Measurements from ENCODE around the gene PARPBP.
"Not testable (repeated sequence)": the region's sequence is repeated elsewhere in the genome, so short reads cannot be mapped to it uniquely, and the experiment has no call there.

The PARPBP gene

GRCh38 chr12:102147062-102147587 lies 27.1 kb downstream of the PARPBP start:
- H3K27me3 ChIP-seq (ENCODE audit: control insufficient read depth in 1 of 2, insufficient read depth in 2 of 2, low read length in 2 of 2); H3K4me3 ChIP-seq (ENCODE audit: low read length in 2 of 2); H3K27ac ChIP-seq (ENCODE audit: low read length); H3K9me3 ChIP-seq (ENCODE audit: control insufficient read depth in 2 of 2, low read length in 2 of 2); H3K4me1 ChIP-seq (ENCODE audit: control insufficient read depth, insufficient read depth, low read length); H3K36me3 ChIP-seq (ENCODE audit: control insufficient read depth in 2 of 2, insufficient read depth in 2 of 2, low read length in 2 of 2); H3K9ac ChIP-seq (ENCODE audit: low read length in 2 of 2): not testable (repeated sequence)

GRCh38 chr12:102155206-102155605 lies 35.2 kb downstream of the PARPBP start:
- H3K9ac ChIP-seq (ENCODE audit: low read length in 2 of 2); H3K27ac ChIP-seq (ENCODE audit: low read length); H3K9me3 ChIP-seq (ENCODE audit: control insufficient read depth in 2 of 2, low read length in 2 of 2); H3K4me3 ChIP-seq (ENCODE audit: low read length in 2 of 2); H3K4me1 ChIP-seq (ENCODE audit: control insufficient read depth, insufficient read depth, low read length); H3K27me3 ChIP-seq (ENCODE audit: control insufficient read depth in 1 of 2, insufficient read depth in 2 of 2, low read length in 2 of 2); H3K36me3 ChIP-seq (ENCODE audit: control insufficient read depth in 2 of 2, insufficient read depth in 2 of 2, low read length in 2 of 2): not testable (repeated sequence)

GRCh38 chr12:102163383-102163782 lies 43.4 kb downstream of the PARPBP start:
- Histone ChIP-seq H3K27ac (ENCODE audit: low read length) (no peak overlapping the region), H3K4me1 (ENCODE audit: control insufficient read depth, insufficient read depth, low read length) (no peaks in the 10 kb centered on the region), H3K9ac (ENCODE audit: low read length in 2 of 2) (no peak overlapping the region), H3K4me3 (ENCODE audit: low read length in 2 of 2) (no peak overlapping the region), H3K27me3 (ENCODE audit: control insufficient read depth in 1 of 2, insufficient read depth in 2 of 2, low read length in 2 of 2) (no peaks in the 10 kb centered on the region), H3K9me3 (ENCODE audit: control insufficient read depth in 2 of 2, low read length in 2 of 2) (no peaks in the 10 kb centered on the region), H3K36me3 (ENCODE audit: control insufficient read depth in 2 of 2, insufficient read depth in 2 of 2, low read length in 2 of 2) (no peaks in the 10 kb centered on the region)

- Histone ChIP-seq H3K27ac (ENCODE audit: low read length) (no peak overlapping the region), H3K9me3 (ENCODE audit: control insufficient read depth in 2 of 2, low read length in 2 of 2) (no peaks in the 10 kb centered on the region), H3K4me1 (ENCODE audit: control insufficient read depth, insufficient read depth, low read length) (no peaks in the 10 kb centered on the region), H3K9ac (ENCODE audit: low read length in 2 of 2) (no peak overlapping the region), H3K27me3 (ENCODE audit: control insufficient read depth in 1 of 2, insufficient read depth in 2 of 2, low read length in 2 of 2) (no peaks in the 10 kb centered on the region), H3K4me3 (ENCODE audit: low read length in 2 of 2) (no peak overlapping the region), H3K36me3 (ENCODE audit: control insufficient read depth in 2 of 2, insufficient read depth in 2 of 2, low read length in 2 of 2) (no peaks in the 10 kb centered on the region)
These were observed 48.0 kb downstream of the PARPBP start for GRCh38 chr12:102167821-102168604.

- no peaks in the 10 kb centered on the region for H3K27me3 ChIP-seq (ENCODE audit: control insufficient read depth in 1 of 2, insufficient read depth in 2 of 2, low read length in 2 of 2)
- no peak overlapping the region for H3K9ac ChIP-seq (ENCODE audit: low read length in 2 of 2)
- no peak overlapping the region for H3K27ac ChIP-seq (ENCODE audit: low read length)
- no peak overlapping the region for H3K4me3 ChIP-seq (ENCODE audit: low read length in 2 of 2)
- no peaks in the 10 kb centered on the region for H3K36me3 ChIP-seq (ENCODE audit: control insufficient read depth in 2 of 2, insufficient read depth in 2 of 2, low read length in 2 of 2)
- H3K4me1 ChIP-seq (ENCODE audit: control insufficient read depth, insufficient read depth, low read length): no peaks in the 10 kb centered on the region
- no peaks in the 10 kb centered on the region for H3K9me3 ChIP-seq (ENCODE audit: control insufficient read depth in 2 of 2, low read length in 2 of 2)
These were observed 50.1 kb downstream of the PARPBP start for GRCh38 chr12:102169922-102170621.

- Histone ChIP-seq H3K4me3 (ENCODE audit: low read length in 2 of 2) (no peak overlapping the region), H3K36me3 (ENCODE audit: control insufficient read depth in 2 of 2, insufficient read depth in 2 of 2, low read length in 2 of 2) (no peaks in the 10 kb centered on the region), H3K27me3 (ENCODE audit: control insufficient read depth in 1 of 2, insufficient read depth in 2 of 2, low read length in 2 of 2) (no peaks in the 10 kb centered on the region), H3K4me1 (ENCODE audit: control insufficient read depth, insufficient read depth, low read length) (no peaks in the 10 kb centered on the region), H3K9me3 (ENCODE audit: control insufficient read depth in 2 of 2, low read length in 2 of 2) (no peaks in the 10 kb centered on the region), H3K27ac (ENCODE audit: low read length) (no peak overlapping the region), H3K9ac (ENCODE audit: low read length in 2 of 2) (no peak overlapping the region)
These were observed 52.0 kb downstream of the PARPBP start for GRCh38 chr12:102171951-102172350.

GRCh38 chr12:102172436-102172835 lies 52.5 kb downstream of the PARPBP start:
- Histone ChIP-seq H3K9ac (ENCODE audit: low read length in 2 of 2) (no peak overlapping the region), H3K27ac (ENCODE audit: low read length) (no peak overlapping the region)

GRCh38 chr12:102174117-102174516 lies 54.1 kb downstream of the PARPBP start:
- no peak overlapping the region for H3K4me3 ChIP-seq (ENCODE audit: low read length in 2 of 2)
- no peak overlapping the region for H3K9ac ChIP-seq (ENCODE audit: low read length in 2 of 2)
- no peaks in the 10 kb centered on the region for H3K27me3 ChIP-seq (ENCODE audit: control insufficient read depth in 1 of 2, insufficient read depth in 2 of 2, low read length in 2 of 2)
- no peaks in the 10 kb centered on the region for H3K36me3 ChIP-seq (ENCODE audit: control insufficient read depth in 2 of 2, insufficient read depth in 2 of 2, low read length in 2 of 2)
- no peaks in the 10 kb centered on the region for H3K4me1 ChIP-seq (ENCODE audit: control insufficient read depth, insufficient read depth, low read length)
- H3K9me3 ChIP-seq (ENCODE audit: control insufficient read depth in 2 of 2, low read length in 2 of 2): no peaks in the 10 kb centered on the region
- H3K27ac ChIP-seq (ENCODE audit: low read length): no peak overlapping the region

More at GRCh38 chr12:102172436-102172835, 52.5 kb downstream of the PARPBP start:
- Histone ChIP-seq H3K9me3 (ENCODE audit: control insufficient read depth in 2 of 2, low read length in 2 of 2) (no peaks in the 10 kb centered on the region), H3K36me3 (ENCODE audit: control insufficient read depth in 2 of 2, insufficient read depth in 2 of 2, low read length in 2 of 2) (no peaks in the 10 kb centered on the region), H3K4me3 (ENCODE audit: low read length in 2 of 2) (no peak overlapping the region), H3K4me1 (ENCODE audit: control insufficient read depth, insufficient read depth, low read length) (no peaks in the 10 kb centered on the region), H3K27me3 (ENCODE audit: control insufficient read depth in 1 of 2, insufficient read depth in 2 of 2, low read length in 2 of 2) (no peaks in the 10 kb centered on the region)

- H3K4me3 ChIP-seq (ENCODE audit: low read length in 2 of 2): no peak overlapping the region
- no peak overlapping the region for H3K27ac ChIP-seq (ENCODE audit: low read length)
- H3K9ac ChIP-seq (ENCODE audit: low read length in 2 of 2): no peak overlapping the region
- no peaks in the 10 kb centered on the region for H3K9me3 ChIP-seq (ENCODE audit: control insufficient read depth in 2 of 2, low read length in 2 of 2)
- no peaks in the 10 kb centered on the region for H3K4me1 ChIP-seq (ENCODE audit: control insufficient read depth, insufficient read depth, low read length)
- H3K36me3 ChIP-seq (ENCODE audit: control insufficient read depth in 2 of 2, insufficient read depth in 2 of 2, low read length in 2 of 2): no peaks in the 10 kb centered on the region
- no peaks in the 10 kb centered on the region for H3K27me3 ChIP-seq (ENCODE audit: control insufficient read depth in 1 of 2, insufficient read depth in 2 of 2, low read length in 2 of 2)
These were observed 54.8 kb downstream of the PARPBP start for GRCh38 chr12:102174761-102175160.

GRCh38 chr12:102182635-102183034 lies 62.7 kb downstream of the PARPBP start:
- H3K27ac ChIP-seq (ENCODE audit: low read length): no peak overlapping the region
- H3K9ac ChIP-seq (ENCODE audit: low read length in 2 of 2): no peak overlapping the region
- H3K4me3 ChIP-seq (ENCODE audit: low read length in 2 of 2): no peak overlapping the region
- H3K4me1 ChIP-seq (ENCODE audit: control insufficient read depth, insufficient read depth, low read length): no peaks in the 10 kb centered on the region
- no peaks in the 10 kb centered on the region for H3K27me3 ChIP-seq (ENCODE audit: control insufficient read depth in 1 of 2, insufficient read depth in 2 of 2, low read length in 2 of 2)
- H3K9me3 ChIP-seq (ENCODE audit: control insufficient read depth in 2 of 2, low read length in 2 of 2): no peaks in the 10 kb centered on the region
- no peaks in the 10 kb centered on the region for H3K36me3 ChIP-seq (ENCODE audit: control insufficient read depth in 2 of 2, insufficient read depth in 2 of 2, low read length in 2 of 2)

GRCh38 chr12:102195826-102196225 lies 75.8 kb downstream of the PARPBP start:
- H3K4me1 ChIP-seq (ENCODE audit: control insufficient read depth, insufficient read depth, low read length): no peaks in the 10 kb centered on the region
- H3K9ac ChIP-seq (ENCODE audit: low read length in 2 of 2): no peak overlapping the region
- H3K36me3 ChIP-seq (ENCODE audit: control insufficient read depth in 2 of 2, insufficient read depth in 2 of 2, low read length in 2 of 2): no peaks in the 10 kb centered on the region
- H3K9me3 ChIP-seq (ENCODE audit: control insufficient read depth in 2 of 2, low read length in 2 of 2): no peaks in the 10 kb centered on the region
- H3K27ac ChIP-seq (ENCODE audit: low read length): no peak overlapping the region
- H3K4me3 ChIP-seq (ENCODE audit: low read length in 2 of 2): no peak overlapping the region
- H3K27me3 ChIP-seq (ENCODE audit: control insufficient read depth in 1 of 2, insufficient read depth in 2 of 2, low read length in 2 of 2): no peaks in the 10 kb centered on the region
